ENCODE measurements around the gene RABGEF1. TPM values are rescaled to one million over a fixed set of nuclear protein-coding genes. Genes with fewer than 3 reads are reported as not detected.
A peak's percentile ranks its signal among the peaks of the same experiment; 100 is the strongest.
"Not testable (repeated sequence)": the region's sequence is repeated elsewhere in the genome, so short reads cannot be mapped to it uniquely, and the experiment has no call there.

Gene RABGEF1
- polyA plus RNA-seq = 10 to 100 TPM in 3 of 4 donors, 1 to 10 TPM in 1; 9.7 to 22.3 (median 11.8) TPM
- long read RNA-seq, donor 1, partial matches to known transcripts = 10 of 10 reads
- long read RNA-seq, donor 1, other reads (novel, unspliced or antisense) = 0 of 10 reads
- long read RNA-seq, donor 2, partial matches to known transcripts = 0 of 1 reads
- long read RNA-seq, donor 2, other reads (novel, unspliced or antisense) = 0 of 1 reads
- long read RNA-seq, donor 3, partial matches to known transcripts = 0 of 1 reads
- long read RNA-seq, donor 3, other reads (novel, unspliced or antisense) = 0 of 1 reads
- long read RNA-seq, donor 4 = 0 reads
- long read RNA-seq, donor 5 = 0 reads
- long read RNA-seq, donor 6 = 0 reads
- long read RNA-seq, donor 7, partial matches to known transcripts = 13 of 24 reads
- long read RNA-seq, donor 7, other reads (novel, unspliced or antisense) = 7 of 24 reads
- long read RNA-seq, donor 8, full-length matches to known transcripts = 1 of 1 reads
- long read RNA-seq, donor 8, partial matches to known transcripts = 0 of 1 reads
- long read RNA-seq, donor 8, other reads (novel, unspliced or antisense) = 0 of 1 reads
- long read RNA-seq, donor 9 = 0 reads
- long read RNA-seq, donor 10, partial matches to known transcripts = 0 of 4 reads
- long read RNA-seq, donor 10, other reads (novel, unspliced or antisense) = 0 of 4 reads

- FAIRE-seq = no peak
Observed at GRCh38 chr7:66740302-66740979, at the start of gene RABGEF1. RABGEF1 (plus strand) TSS chr7:66740733; CDS start chr7:66771900, 31,167 bp downstream.

GRCh38 chr7:66693331-66693730, 47.2 kb upstream of the RABGEF1 start:
- Histone ChIP-seq H3K27me3 (ENCODE audit: control insufficient read depth in 3 of 3, insufficient read depth in 3 of 3, low read length in 3 of 3) (no peaks in the 10 kb centered on the region), H3K9me3 (ENCODE audit: control insufficient read depth in 2 of 2, insufficient read depth in 1 of 2, low read depth in 1 of 2, low read length in 1 of 2) (no peaks in the 10 kb centered on the region), H3K4me3 (ENCODE audit: low read depth in 1 of 3, low read length in 3 of 3) (no peak overlapping the region), H3K27ac (ENCODE audit: low read depth in 1 of 3, low read length in 2 of 3) (no peak overlapping the region), H3K4me1 (ENCODE audit: control insufficient read depth in 3 of 3, insufficient read depth in 2 of 3, low read depth in 1 of 3, low read length in 2 of 3) (no peaks in the 10 kb centered on the region), H3K36me3 (ENCODE audit: control insufficient read depth in 3 of 3, insufficient read depth in 2 of 3, low read depth in 1 of 3, low read length in 3 of 3) (peaks cover 0 to 37% (median 2%) of the 10 kb centered on the region in 3 donors)
- 83 to 85% (median 84%) methylated on average over 4 of the region's 4 CpGs for WGBS, 3 donors
- DNase-seq (no peak), FAIRE-seq (no peak)

More at GRCh38 chr7:66740302-66740979, at the start of gene RABGEF1:
- H3K36me3 ChIP-seq (ENCODE audit: control insufficient read depth in 3 of 3, insufficient read depth in 2 of 3, low read depth in 1 of 3, low read length in 3 of 3) = peaks cover 0 to 18% (median 0%) of the 10 kb centered on the region in 3 donors
- peak within 1 kb of the TSS; percentile 75 to 99 (median 98) for H3K4me3 ChIP-seq (ENCODE audit: low read depth in 1 of 3, low read length in 3 of 3)
- peaks cover 0 to 5% of the 10 kb centered on the region in 2 donors for H3K9me3 ChIP-seq (ENCODE audit: control insufficient read depth in 2 of 2, insufficient read depth in 1 of 2, low read depth in 1 of 2, low read length in 1 of 2)
- no peaks in the 10 kb centered on the region for H3K4me1 ChIP-seq (ENCODE audit: control insufficient read depth in 3 of 3, insufficient read depth in 2 of 3, low read depth in 1 of 3, low read length in 2 of 3)
- peak; percentile 99 to 100 for DNase-seq
- WGBS, 3 donors = 0 to 1% (median 0%) methylated on average over 47 to 85 of the region's 85 CpGs
- H3K27ac ChIP-seq (ENCODE audit: low read depth in 1 of 3, low read length in 2 of 3) = peak within 1 kb of the TSS; percentile 93 to 100 (median 95)
- no peaks in the 10 kb centered on the region for H3K27me3 ChIP-seq (ENCODE audit: control insufficient read depth in 3 of 3, insufficient read depth in 3 of 3, low read length in 3 of 3)

GRCh38 chr7:66694286-66694685, 46.2 kb upstream of the RABGEF1 start:
- 94 to 97% (median 95%) methylated on average over 11 of the region's 11 CpGs for WGBS, 3 donors
- Histone ChIP-seq H3K4me3 (ENCODE audit: low read depth in 1 of 3, low read length in 3 of 3) (no peak overlapping the region), H3K9me3 (ENCODE audit: control insufficient read depth in 2 of 2, insufficient read depth in 1 of 2, low read depth in 1 of 2, low read length in 1 of 2) (no peaks in the 10 kb centered on the region), H3K36me3 (ENCODE audit: control insufficient read depth in 3 of 3, insufficient read depth in 2 of 3, low read depth in 1 of 3, low read length in 3 of 3) (peaks cover 0 to 37% (median 2%) of the 10 kb centered on the region in 3 donors), H3K27me3 (ENCODE audit: control insufficient read depth in 3 of 3, insufficient read depth in 3 of 3, low read length in 3 of 3) (no peaks in the 10 kb centered on the region), H3K27ac (ENCODE audit: low read depth in 1 of 3, low read length in 2 of 3) (no peak overlapping the region), H3K4me1 (ENCODE audit: control insufficient read depth in 3 of 3, insufficient read depth in 2 of 3, low read depth in 1 of 3, low read length in 2 of 3) (no peaks in the 10 kb centered on the region)
- FAIRE-seq (no peak), DNase-seq (no peak)

- H3K36me3 ChIP-seq (ENCODE audit: control insufficient read depth in 3 of 3, insufficient read depth in 2 of 3, low read depth in 1 of 3, low read length in 3 of 3) = peaks cover 0 to 37% (median 2%) of the 10 kb centered on the region in 3 donors
- H3K4me1 ChIP-seq (ENCODE audit: control insufficient read depth in 3 of 3, insufficient read depth in 2 of 3, low read depth in 1 of 3, low read length in 2 of 3); H3K27me3 ChIP-seq (ENCODE audit: control insufficient read depth in 3 of 3, insufficient read depth in 3 of 3, low read length in 3 of 3); FAIRE-seq; H3K4me3 ChIP-seq (ENCODE audit: low read depth in 1 of 3, low read length in 3 of 3); DNase-seq; H3K27ac ChIP-seq (ENCODE audit: low read depth in 1 of 3, low read length in 2 of 3); H3K9me3 ChIP-seq (ENCODE audit: control insufficient read depth in 2 of 2, insufficient read depth in 1 of 2, low read depth in 1 of 2, low read length in 1 of 2): not testable (repeated sequence)
- WGBS, 3 donors = 81 to 93% (median 90%) methylated on average over 7 of the region's 7 CpGs
Observed at GRCh38 chr7:66695417-66695816, 45.1 kb upstream of the RABGEF1 start.

GRCh38 chr7:66696134-66696533, 44.4 kb upstream of the RABGEF1 start:
- H3K27me3 ChIP-seq (ENCODE audit: control insufficient read depth in 3 of 3, insufficient read depth in 3 of 3, low read length in 3 of 3); H3K4me3 ChIP-seq (ENCODE audit: low read depth in 1 of 3, low read length in 3 of 3); DNase-seq; H3K9me3 ChIP-seq (ENCODE audit: control insufficient read depth in 2 of 2, insufficient read depth in 1 of 2, low read depth in 1 of 2, low read length in 1 of 2); H3K27ac ChIP-seq (ENCODE audit: low read depth in 1 of 3, low read length in 2 of 3); H3K4me1 ChIP-seq (ENCODE audit: control insufficient read depth in 3 of 3, insufficient read depth in 2 of 3, low read depth in 1 of 3, low read length in 2 of 3); FAIRE-seq: not testable (repeated sequence)
- H3K36me3 ChIP-seq (ENCODE audit: control insufficient read depth in 3 of 3, insufficient read depth in 2 of 3, low read depth in 1 of 3, low read length in 3 of 3) = peaks cover 0 to 35% (median 2%) of the 10 kb centered on the region in 3 donors
- 70 to 88% (median 76%) methylated on average over 5 of the region's 5 CpGs for WGBS, 3 donors

- WGBS, 3 donors = 76 to 91% (median 78%) methylated on average over 2 of the region's 2 CpGs
- H3K27ac ChIP-seq (ENCODE audit: low read depth in 1 of 3, low read length in 2 of 3) = no peak overlapping the region
- DNase-seq = peak in 1 of 2 donors; percentile 16
Observed at GRCh38 chr7:66696774-66697191, 43.8 kb upstream of the RABGEF1 start.

GRCh38 chr7:66697449-66698438, 42.8 kb upstream of the RABGEF1 start:
- DNase-seq = no peak

More at GRCh38 chr7:66696774-66697191, 43.8 kb upstream of the RABGEF1 start:
- FAIRE-seq = no peak
- Histone ChIP-seq H3K4me3 (ENCODE audit: low read depth in 1 of 3, low read length in 3 of 3) (no peak overlapping the region), H3K9me3 (ENCODE audit: control insufficient read depth in 2 of 2, insufficient read depth in 1 of 2, low read depth in 1 of 2, low read length in 1 of 2) (no peaks in the 10 kb centered on the region), H3K27me3 (ENCODE audit: control insufficient read depth in 3 of 3, insufficient read depth in 3 of 3, low read length in 3 of 3) (no peaks in the 10 kb centered on the region), H3K4me1 (ENCODE audit: control insufficient read depth in 3 of 3, insufficient read depth in 2 of 3, low read depth in 1 of 3, low read length in 2 of 3) (no peaks in the 10 kb centered on the region), H3K36me3 (ENCODE audit: control insufficient read depth in 3 of 3, insufficient read depth in 2 of 3, low read depth in 1 of 3, low read length in 3 of 3) (peaks cover 0 to 35% (median 2%) of the 10 kb centered on the region in 3 donors)

More at GRCh38 chr7:66697449-66698438, 42.8 kb upstream of the RABGEF1 start:
- WGBS, 3 donors = 42 to 45% (median 44%) methylated on average over 20 of the region's 20 CpGs
- Histone ChIP-seq H3K9me3 (ENCODE audit: control insufficient read depth in 2 of 2, insufficient read depth in 1 of 2, low read depth in 1 of 2, low read length in 1 of 2) (no peaks in the 10 kb centered on the region), H3K4me1 (ENCODE audit: control insufficient read depth in 3 of 3, insufficient read depth in 2 of 3, low read depth in 1 of 3, low read length in 2 of 3) (no peaks in the 10 kb centered on the region), H3K36me3 (ENCODE audit: control insufficient read depth in 3 of 3, insufficient read depth in 2 of 3, low read depth in 1 of 3, low read length in 3 of 3) (peaks cover 0 to 26% (median 1%) of the 10 kb centered on the region in 3 donors), H3K27me3 (ENCODE audit: control insufficient read depth in 3 of 3, insufficient read depth in 3 of 3, low read length in 3 of 3) (no peaks in the 10 kb centered on the region), H3K27ac (ENCODE audit: low read depth in 1 of 3, low read length in 2 of 3) (no peak overlapping the region), H3K4me3 (ENCODE audit: low read depth in 1 of 3, low read length in 3 of 3) (no peak overlapping the region)
- FAIRE-seq = no peak
